ENCODE results near the gene SMAD2.

Gene SMAD2

DNA sequence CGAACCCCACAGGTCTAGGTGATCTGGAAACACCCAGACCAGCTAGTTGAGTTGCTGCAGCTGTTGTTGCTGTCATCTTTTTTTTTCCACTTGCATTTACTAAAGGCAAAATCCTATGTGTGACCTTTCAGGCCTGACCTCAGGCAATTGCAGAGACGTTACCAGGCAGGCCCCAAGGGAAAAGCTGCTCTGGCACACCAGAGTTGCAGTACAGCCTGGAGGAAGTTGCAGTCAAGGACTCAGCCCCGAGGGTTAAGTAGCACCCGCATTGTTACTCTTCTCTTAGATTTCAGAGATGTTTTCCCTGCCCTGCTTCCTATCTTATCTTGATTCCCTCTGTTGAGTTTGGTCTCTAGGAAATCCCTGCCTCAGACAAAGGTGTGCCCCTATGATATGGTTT is 45.2 kb upstream of the SMAD2 start:
- Histone ChIP-seq H2AFZ (no peak overlapping the region), H3K36me3 (ENCODE audit: control insufficient read depth, insufficient read depth, low read length) (no peaks in the 10 kb centered on the region), H3K9me3 (ENCODE audit: control insufficient read depth, low read length) (no peaks in the 10 kb centered on the region), H3K4me3 (ENCODE audit: low read depth, low read length) (no peak overlapping the region), H3K9ac (no peak overlapping the region), H3K79me2 (no peaks in the 10 kb centered on the region), H3K4me1 (no peaks in the 10 kb centered on the region), H3K27me3 (ENCODE audit: control insufficient read depth, insufficient read depth, low read length) (no peaks in the 10 kb centered on the region), H3K4me2 (ENCODE audit: low read length) (no peak overlapping the region), H3K27ac (no peak overlapping the region)
- TF ChIP-seq, protein P1, sequence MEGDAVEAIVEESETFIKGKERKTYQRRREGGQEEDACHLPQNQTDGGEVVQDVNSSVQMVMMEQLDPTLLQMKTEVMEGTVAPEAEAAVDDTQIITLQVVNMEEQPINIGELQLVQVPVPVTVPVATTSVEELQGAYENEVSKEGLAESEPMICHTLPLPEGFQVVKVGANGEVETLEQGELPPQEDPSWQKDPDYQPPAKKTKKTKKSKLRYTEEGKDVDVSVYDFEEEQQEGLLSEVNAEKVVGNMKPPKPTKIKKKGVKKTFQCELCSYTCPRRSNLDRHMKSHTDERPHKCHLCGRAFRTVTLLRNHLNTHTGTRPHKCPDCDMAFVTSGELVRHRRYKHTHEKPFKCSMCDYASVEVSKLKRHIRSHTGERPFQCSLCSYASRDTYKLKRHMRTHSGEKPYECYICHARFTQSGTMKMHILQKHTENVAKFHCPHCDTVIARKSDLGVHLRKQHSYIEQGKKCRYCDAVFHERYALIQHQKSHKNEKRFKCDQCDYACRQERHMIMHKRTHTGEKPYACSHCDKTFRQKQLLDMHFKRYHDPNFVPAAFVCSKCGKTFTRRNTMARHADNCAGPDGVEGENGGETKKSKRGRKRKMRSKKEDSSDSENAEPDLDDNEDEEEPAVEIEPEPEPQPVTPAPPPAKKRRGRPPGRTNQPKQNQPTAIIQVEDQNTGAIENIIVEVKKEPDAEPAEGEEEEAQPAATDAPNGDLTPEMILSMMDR (IDR thresholded peaks at IDR 0.05) = no peak

DNA sequence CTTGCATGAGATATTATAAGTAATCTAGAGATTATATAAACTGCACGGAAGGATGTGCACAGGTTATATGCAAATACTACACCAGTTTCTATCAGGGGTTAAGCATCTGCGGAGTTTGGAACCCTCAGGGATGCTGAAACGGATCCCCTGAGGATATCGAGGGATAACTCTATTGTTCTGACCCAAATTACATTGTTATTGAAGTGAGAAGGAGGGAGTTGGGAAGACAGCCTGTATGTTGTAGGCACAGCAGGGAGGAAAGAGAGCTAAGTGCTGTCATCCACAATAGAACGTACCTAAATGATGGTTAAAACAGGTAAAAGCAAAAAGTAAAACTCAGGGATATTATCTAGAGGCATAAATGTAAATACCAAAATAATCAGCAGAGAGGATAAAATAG is 44.6 kb upstream of the SMAD2 start:
- Histone ChIP-seq H3K4me3 (ENCODE audit: low read depth, low read length) (no peak overlapping the region), H3K9ac (no peak overlapping the region), H3K27ac (no peak overlapping the region), H3K36me3 (ENCODE audit: control insufficient read depth, insufficient read depth, low read length) (no peaks in the 10 kb centered on the region), H3K9me3 (ENCODE audit: control insufficient read depth, low read length) (no peaks in the 10 kb centered on the region), H3K4me2 (ENCODE audit: low read length) (no peak overlapping the region), H2AFZ (no peak overlapping the region), H3K79me2 (no peaks in the 10 kb centered on the region), H3K4me1 (no peaks in the 10 kb centered on the region), H3K27me3 (ENCODE audit: control insufficient read depth, insufficient read depth, low read length) (no peaks in the 10 kb centered on the region)
- TF ChIP-seq, protein P1 (IDR thresholded peaks at IDR 0.05) = no peak

DNA sequence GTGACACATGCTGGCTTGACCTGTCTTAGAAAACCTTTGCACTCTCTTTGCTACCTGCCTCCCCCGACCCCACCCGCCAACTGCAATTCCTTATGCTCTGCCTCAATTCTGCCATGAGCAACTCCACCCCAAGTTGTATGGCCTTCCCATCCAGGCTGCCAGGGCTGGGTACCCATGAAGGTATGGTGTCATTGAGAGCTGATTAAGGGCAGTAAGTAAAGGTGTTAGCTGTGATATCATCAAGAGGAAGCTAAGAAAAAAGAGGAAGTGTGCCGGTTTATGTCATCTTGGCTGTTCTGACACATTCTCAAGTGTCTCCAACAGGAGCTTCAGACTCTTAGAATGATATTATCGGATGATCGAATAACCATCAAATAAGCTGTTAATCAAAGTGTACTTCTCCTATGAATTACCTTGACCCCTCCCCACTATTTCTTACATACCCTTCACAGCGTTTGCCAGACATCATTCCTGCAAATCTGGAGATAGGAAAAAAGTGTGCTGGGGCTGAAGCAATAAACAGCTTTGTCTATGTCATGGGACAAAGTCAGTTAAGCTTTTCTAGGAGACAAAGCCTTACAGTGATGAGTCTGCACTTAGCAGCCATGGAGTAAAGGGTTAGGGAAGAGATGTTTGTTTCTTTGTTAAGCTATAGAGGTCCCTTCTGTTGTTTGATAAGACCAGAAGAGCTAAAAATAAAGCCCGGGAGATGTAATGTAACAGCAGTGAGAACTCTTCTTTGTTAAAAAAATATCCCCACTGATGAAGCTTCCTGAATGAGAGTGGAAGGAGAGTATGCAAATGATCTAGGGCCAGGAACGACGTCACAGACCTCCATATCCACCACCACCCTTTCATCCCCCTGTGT is 40.4 kb upstream of the SMAD2 start:
- H3K9me3 ChIP-seq (ENCODE audit: control insufficient read depth, low read length) = no peaks in the 10 kb centered on the region
- H3K4me3 ChIP-seq (ENCODE audit: low read depth, low read length) = no peak overlapping the region
- H3K4me2 ChIP-seq (ENCODE audit: low read length) = no peak overlapping the region
- no peak overlapping the region for H3K9ac ChIP-seq
- no peaks in the 10 kb centered on the region for H3K36me3 ChIP-seq (ENCODE audit: control insufficient read depth, insufficient read depth, low read length)
- H3K79me2 ChIP-seq = no peaks in the 10 kb centered on the region
- no peak overlapping the region for H3K27ac ChIP-seq
- no peaks in the 10 kb centered on the region for H3K27me3 ChIP-seq (ENCODE audit: control insufficient read depth, insufficient read depth, low read length)
- TF ChIP-seq, protein P1 (IDR thresholded peaks at IDR 0.05) = no peak
- H3K4me1 ChIP-seq = no peaks in the 10 kb centered on the region
- H2AFZ ChIP-seq = no peak overlapping the region

DNA sequence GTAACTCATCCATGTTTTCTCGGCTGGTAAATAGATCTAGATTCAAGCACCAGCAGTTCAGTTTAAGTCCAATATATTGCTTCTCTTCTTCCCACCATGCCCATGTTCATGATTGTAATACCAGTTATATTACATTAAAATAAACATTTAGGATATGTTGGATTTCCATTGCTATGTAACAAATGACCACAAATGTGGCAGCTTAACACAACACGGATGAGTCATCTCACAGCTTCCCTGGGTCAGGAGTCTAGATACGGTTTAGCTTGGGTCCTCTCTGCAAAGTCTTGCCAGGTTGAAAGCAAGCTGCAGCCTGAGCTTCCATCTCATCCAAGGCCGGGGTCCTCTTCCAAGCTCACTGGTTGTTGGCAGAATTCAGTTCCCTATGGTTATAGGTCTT is 39.4 kb upstream of the SMAD2 start:
- Histone ChIP-seq H3K4me2 (ENCODE audit: low read length) (no peak overlapping the region), H3K9me3 (ENCODE audit: control insufficient read depth, low read length) (no peaks in the 10 kb centered on the region), H3K27ac (no peak overlapping the region), H3K36me3 (ENCODE audit: control insufficient read depth, insufficient read depth, low read length) (no peaks in the 10 kb centered on the region), H3K79me2 (no peaks in the 10 kb centered on the region), H3K9ac (no peak overlapping the region), H3K27me3 (ENCODE audit: control insufficient read depth, insufficient read depth, low read length) (no peaks in the 10 kb centered on the region), H2AFZ (no peak overlapping the region), H3K4me1 (no peaks in the 10 kb centered on the region), H3K4me3 (ENCODE audit: low read depth, low read length) (no peak overlapping the region)
- TF ChIP-seq, protein P1 (IDR thresholded peaks at IDR 0.05) = no peak

DNA sequence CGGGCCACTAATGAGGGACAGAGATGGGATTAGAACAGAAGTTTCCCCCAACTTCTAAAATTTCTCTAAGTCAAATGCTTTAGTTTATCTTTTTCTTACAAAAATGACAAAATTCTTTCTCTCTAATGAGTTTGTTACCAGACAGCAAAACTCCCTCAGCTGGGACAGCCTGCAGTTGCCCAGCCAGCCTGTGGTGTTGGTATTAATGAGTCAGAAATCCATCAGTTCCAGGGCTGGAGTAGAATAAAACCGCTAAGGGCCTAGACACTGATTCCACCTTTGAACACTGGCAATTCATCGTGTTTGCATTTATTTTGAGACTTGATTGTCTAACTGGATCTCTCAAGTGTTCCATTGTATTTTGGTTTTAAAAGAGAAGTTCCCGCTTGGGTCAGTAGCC is 38.3 kb upstream of the SMAD2 start:
- H2AFZ ChIP-seq = no peak overlapping the region
- H3K27me3 ChIP-seq (ENCODE audit: control insufficient read depth, insufficient read depth, low read length) = no peaks in the 10 kb centered on the region
- H3K36me3 ChIP-seq (ENCODE audit: control insufficient read depth, insufficient read depth, low read length) = no peaks in the 10 kb centered on the region
- H3K79me2 ChIP-seq = no peaks in the 10 kb centered on the region
- H3K4me1 ChIP-seq = no peaks in the 10 kb centered on the region
- no peak overlapping the region for H3K4me2 ChIP-seq (ENCODE audit: low read length)
- H3K9ac ChIP-seq = no peak overlapping the region
- TF ChIP-seq, protein P1 (IDR thresholded peaks at IDR 0.05) = no peak
- H3K9me3 ChIP-seq (ENCODE audit: control insufficient read depth, low read length) = no peaks in the 10 kb centered on the region
- no peak overlapping the region for H3K27ac ChIP-seq
- H3K4me3 ChIP-seq (ENCODE audit: low read depth, low read length) = no peak overlapping the region
